ENCODE results near the gene PPP1R12A.

- TF ChIP-seq ZNF274 (IDR thresholded peaks at IDR 0.05; ENCODE audit: low read depth, low read length) (no peak), SUZ12 (IDR thresholded peaks at IDR 0.05; ENCODE audit: extremely low read depth, insufficient read depth, insufficient read length) (no peak)
Measured at GRCh38 chr12:79881351-79881750, 53.5 kb downstream of the PPP1R12A start.

Data from NT2/D1 (cell line).